HG02938 (cell line): Measurements from ENCODE around the gene SYCP1.
"Not testable (repeated sequence)": the region's sequence is repeated elsewhere in the genome, so short reads cannot be mapped to it uniquely, and the experiment has no call there.

Experiments
- ATAC-seq: cut with Tn5 transposase; IDR thresholded peaks from one replicate; pipeline ENCODE4 v1.9.1; 2021; ENCODE audit warnings: mild to moderate bottlenecking, moderate library complexity; ENCODE audit not compliant: unreplicated experiment

SYCP1 gene

DNA sequence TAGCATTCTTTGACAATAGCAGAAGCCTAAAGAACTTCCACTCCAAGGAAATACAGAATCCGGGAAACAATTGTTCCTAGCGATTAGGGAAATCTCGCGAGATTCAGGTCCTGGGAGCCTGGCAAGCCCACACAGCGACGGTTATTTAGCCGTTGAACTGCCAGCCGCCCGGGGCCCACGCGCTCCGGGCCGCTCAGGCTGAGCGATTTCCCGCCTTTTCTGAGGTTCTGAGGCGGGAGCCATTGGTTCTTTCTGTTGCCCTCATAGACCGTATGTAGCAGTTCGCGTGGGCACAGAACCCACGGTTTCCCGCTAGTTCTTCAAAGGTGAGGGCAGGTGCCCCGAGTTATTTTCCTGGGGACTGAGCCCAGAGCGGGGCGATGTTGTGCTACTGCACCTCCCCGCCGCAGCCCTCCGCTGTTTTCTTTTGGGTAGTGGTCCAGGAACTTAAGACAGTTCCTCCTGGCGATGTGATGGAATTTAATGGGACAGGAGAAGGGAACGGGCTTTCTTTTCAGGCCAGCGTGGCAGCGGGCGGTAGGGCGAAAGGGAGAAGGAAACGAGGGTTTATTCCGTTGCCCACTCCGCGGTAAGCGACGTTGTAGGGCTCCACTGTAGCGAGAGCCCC, at the start of gene SYCP1:
Gene SYCP1, plus strand, starts transcription at position 171 of the 628 bp plus-strand sequence. CDS start 602 bp downstream, outside the sequence.
- ATAC-seq: no peak

GRCh38 chr1:114819869-114820268, 34.8 kb upstream of the SYCP1 start:
- no peak for ATAC-seq

DNA sequence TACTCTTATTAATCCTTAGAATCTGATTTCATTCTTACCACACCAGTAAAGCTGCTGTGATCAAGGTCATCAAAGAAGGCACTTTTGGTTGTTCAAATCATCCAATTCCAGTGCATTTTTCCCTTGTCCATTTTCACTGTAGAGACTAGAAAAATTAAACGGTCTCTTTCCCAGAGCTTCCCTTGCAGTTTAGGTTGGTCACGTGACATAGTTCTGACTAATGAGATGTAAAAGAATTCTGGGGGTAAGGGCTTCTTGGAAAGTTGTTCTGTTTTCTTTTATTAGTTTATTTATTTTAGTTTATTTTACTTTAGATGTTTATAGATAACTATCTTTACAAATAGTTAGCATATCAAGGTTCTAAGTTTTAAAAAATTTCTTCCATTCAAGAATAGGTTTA, 34.3 kb upstream of the SYCP1 start:
- ATAC-seq: no peak

- ATAC-seq: no peak
Measured at GRCh38 chr1:114821978-114822377, 32.7 kb upstream of the SYCP1 start.

DNA sequence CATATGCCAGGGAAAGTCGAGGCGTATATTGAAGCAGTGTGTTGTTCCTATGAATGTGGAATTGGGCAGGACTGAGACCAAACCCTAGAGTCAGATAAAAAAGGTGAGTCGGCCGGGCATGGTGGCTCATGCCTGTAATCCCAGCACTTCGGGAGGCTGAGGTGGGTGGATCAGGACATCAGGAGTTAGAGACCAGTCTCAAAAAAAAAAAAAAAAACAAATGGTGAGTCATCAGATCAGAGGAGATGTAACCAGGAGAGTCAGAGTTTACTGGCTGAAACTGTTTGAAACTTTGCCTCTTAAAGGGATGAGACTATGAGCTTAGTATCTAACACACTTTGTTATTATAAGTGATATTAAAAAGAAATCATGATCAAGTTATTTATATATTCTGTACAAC, 26.4 kb upstream of the SYCP1 start:
- ATAC-seq: no peak

DNA sequence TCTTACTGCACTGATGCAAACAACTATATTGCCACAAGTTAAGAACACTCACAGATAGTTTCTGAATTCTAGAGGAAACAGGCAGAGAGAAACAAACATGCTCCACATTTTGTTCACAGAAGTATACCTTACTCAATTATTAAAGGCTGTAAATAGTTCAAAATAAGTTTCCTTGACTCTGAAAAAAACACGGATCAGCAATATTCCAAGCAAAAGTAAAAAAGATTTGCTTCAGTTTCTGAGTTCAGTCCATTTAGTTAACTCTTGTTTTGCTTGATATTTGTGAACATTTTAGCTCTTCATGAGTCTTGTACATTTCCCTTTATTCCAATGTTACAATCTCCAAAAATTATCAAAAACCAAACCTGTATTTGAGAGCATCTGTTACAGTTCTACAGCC, 24.6 kb upstream of the SYCP1 start:
- ATAC-seq: not testable (repeated sequence)

DNA sequence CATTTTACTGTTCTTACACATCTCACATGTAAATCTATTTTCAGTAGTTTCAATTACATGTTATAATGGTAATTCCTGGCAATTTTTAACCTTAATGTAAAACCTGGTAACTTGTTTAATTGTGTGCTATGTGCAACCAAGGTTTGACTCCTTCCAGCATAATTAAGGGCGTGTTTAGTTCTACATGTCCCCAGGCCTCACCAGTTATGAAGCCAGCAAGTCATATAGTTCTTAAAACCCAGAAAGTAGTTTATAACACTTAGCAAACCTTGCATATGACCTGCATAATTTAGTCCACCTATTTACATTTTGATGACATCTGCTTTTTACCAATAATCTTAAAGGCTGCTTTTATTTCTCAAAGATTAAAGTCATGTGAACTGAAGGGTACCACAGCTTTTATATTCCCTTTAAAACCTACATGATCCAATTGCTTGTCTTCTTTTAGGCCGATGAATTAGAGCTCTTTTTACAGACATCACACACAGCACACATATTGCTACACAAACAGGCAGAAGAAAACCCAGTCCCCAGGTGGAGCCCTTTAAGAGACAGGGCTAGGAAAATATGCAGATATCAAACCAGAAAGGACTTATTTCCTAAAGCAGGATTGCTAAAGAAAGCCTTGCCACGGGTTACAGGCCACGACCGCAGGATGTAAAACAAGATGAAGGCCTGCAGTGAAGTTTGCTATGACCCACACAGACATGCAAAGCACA, 23.2 kb upstream of the SYCP1 start:
- no peak for ATAC-seq

DNA sequence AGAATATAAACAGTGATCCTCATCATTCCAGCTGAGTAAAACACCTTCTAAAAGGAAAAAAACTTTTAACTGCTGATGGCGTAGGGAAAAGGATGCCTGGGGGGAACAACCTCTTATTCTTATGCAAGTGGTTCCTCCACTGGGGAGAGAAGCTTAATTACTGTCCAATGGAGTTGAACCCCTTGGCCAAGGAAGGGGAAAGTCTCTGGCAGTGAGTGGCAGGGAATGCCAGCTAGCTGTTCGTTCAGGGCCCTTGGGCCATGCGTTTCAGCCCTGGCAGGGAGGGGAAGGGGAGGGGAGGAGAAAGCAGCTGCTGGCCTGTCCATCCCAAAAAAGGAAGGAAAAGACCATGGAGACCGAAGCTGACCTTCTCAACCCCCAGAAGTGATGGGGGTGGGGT, 22.6 kb upstream of the SYCP1 start:
- ATAC-seq: no peak

GRCh38 chr1:114833421-114833820, 21.2 kb upstream of the SYCP1 start:
- no peak for ATAC-seq

- no peak for ATAC-seq
Measured at GRCh38 chr1:114844270-114844669, 10.4 kb upstream of the SYCP1 start.

- ATAC-seq: no peak
Measured at GRCh38 chr1:114853584-114853983, 1.1 kb upstream of the SYCP1 start.

DNA sequence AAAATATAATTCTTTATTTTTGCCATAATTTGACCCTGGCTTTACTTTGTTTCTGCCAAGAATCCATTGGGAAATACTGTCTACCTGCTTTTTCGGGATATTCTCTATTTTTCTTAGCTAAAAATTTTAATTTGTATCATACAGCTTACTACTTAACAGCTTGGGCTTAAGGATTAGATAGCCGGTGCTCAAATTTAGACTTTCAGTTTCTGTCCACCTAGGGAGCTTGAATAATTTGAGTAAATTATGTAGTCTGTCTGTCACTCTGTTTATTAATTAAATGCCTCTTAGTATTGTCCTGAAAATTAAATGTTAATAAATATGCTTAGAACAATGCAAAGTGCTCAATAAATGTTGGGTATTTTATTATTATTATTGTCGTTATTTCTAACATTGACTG, 6.7 kb downstream of the SYCP1 start:
- ATAC-seq: no peak

- no peak for ATAC-seq
Measured at GRCh38 chr1:114892194-114892918, 37.7 kb downstream of the SYCP1 start.

DNA sequence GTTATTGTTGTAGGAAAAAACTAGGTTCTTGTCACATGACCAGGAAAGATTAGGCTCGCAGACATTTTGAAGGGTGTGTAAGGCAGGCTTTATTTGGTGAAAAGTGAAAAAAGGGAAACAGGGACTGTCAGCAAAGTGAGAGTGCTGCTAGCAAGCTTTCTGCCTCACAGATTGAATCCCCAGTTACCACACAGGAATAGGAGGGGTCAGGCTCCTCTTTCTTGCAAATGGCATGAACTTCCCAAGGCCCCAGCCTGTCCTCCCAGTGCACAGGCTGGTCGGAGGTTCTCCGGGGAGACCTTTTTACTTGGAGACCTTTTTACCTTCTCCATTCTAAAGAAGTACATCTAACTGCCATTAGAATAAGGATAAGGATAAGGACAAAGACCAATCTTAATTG, 42.1 kb downstream of the SYCP1 start:
- no peak for ATAC-seq

- no peak for ATAC-seq
Measured at GRCh38 chr1:114901814-114902213, 47.2 kb downstream of the SYCP1 start.

DNA sequence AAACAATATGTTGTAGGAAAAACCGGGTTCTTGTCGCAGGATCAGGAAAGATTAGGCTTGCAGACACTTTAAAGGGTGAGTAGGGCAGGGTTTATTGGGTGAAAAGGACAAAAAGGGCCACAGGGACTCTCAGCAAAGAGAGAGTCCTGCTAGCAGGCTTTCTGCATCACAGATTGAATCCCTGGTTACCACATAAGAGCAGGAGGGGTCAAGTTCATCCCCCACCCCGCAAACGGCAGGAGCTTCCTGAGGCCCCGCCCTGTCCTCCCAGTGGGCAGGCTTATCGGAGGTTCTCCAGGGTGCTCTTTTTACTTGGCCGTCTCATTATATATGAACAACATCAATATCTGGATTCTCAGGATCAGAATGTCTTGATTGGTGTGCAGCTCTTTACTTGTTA, 47.7 kb downstream of the SYCP1 start:
- ATAC-seq: no peak

- no peak for ATAC-seq
Measured at GRCh38 chr1:114903480-114903879, 48.8 kb downstream of the SYCP1 start.

DNA sequence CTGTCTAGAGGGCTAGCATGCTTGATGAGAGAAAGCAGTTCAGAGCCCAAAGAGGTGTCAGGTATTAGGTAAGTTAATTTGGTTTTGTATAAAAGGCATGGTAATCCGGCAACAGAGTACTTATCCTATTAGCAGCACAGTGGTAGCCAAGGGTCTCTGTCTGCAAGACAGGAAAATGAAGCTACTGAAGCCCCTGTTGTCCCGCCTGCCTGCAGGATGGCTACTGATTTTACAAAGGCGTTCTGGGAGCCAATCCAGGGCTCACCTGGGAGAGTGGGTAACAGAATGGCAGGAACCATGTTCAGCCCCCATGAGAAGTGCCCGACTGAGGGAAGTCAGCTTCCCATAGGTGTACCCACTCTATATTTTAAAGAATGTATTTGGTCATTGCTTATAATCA, 61.1 kb downstream of the SYCP1 start:
- ATAC-seq: not testable (repeated sequence)

- ATAC-seq: no peak
Measured at GRCh38 chr1:114926607-114927006, 71.9 kb downstream of the SYCP1 start.

- no peak for ATAC-seq
Measured at GRCh38 chr1:114927401-114927800, 72.7 kb downstream of the SYCP1 start.

DNA sequence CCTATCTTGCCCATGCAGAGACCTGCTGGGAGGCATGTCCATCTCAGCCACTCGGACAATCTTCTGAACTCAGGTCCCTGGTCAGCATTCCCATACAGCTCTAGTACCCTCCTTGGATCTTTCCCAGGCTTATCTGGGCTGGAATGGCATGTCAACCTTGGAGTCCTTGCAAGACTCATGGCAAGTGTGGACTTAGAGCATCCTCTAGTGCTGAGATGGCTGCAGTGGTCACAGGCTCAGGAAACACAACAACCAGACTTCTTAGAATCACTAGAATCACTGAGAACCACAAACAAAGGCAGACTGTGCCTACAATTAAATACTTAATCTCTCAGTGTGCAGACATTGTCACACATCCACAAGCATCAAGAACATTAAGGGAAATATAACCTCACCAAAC, 101.9 kb downstream of the SYCP1 start:
- no peak for ATAC-seq

GRCh38 chr1:114959423-114959822, 104.8 kb downstream of the SYCP1 start:
- ATAC-seq: no peak
